ENCODE measurements around the gene ENDOD1. TPM values are rescaled to one million over a fixed set of nuclear protein-coding genes. Genes with fewer than 3 reads are reported as not detected.

The ENDOD1 gene
- polyA plus RNA-seq, 3 donors: 1.3 to 3.4 (median 3.2) TPM

DNA sequence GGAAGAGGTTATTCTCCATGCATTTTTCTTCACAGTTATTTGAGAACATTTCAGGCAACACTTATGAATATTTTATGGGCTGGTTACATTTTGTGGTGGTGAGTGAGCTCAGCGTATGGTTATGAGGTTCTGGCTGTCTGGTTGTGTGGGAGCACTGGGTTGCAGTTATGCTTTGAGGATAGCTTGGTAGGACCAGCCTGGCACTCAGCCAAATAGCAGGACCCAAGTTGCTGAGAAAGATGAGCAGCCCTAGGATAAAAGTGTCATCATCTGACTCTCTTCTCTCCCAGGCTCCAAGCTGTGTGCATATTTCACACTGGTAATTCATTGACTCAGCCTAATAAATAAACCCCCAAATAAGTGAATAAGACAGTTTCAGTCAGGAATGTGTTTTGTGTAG lies 31.0 kb upstream of the ENDOD1 start:
- Histone ChIP-seq H3K27ac (ENCODE audit: low read depth in 1 of 2, low read length in 2 of 2) (no peak overlapping the region), H3K27me3 (ENCODE audit: control insufficient read depth in 2 of 2, insufficient read depth in 2 of 2, low read length in 2 of 2) (no peaks in the 10 kb centered on the region), H3K79me2 (ENCODE audit: insufficient read depth, low read length) (no peaks in the 10 kb centered on the region), H3K4me2 (replicated peaks; ENCODE audit: extremely low read depth, low read length, poor library complexity, severe bottlenecking) (no peak overlapping the region), H4K20me1 (ENCODE audit: insufficient read depth, low read length) (no peaks in the 10 kb centered on the region), H2AFZ (ENCODE audit: insufficient read depth, low read depth, low read length, poor library complexity, severe bottlenecking) (no peak overlapping the region), H3K4me1 (ENCODE audit: control insufficient read depth in 1 of 2, insufficient read depth in 2 of 2, low read length in 2 of 2) (no peaks in the 10 kb centered on the region), H3K36me3 (replicated peaks in 1 of 2; ENCODE audit: control insufficient read depth in 1 of 2, insufficient read depth in 2 of 2, low read length in 2 of 2) (no peaks in the 10 kb centered on the region), H3K4me3 (replicated peaks in 1 of 3; ENCODE audit: low read depth in 2 of 3, low read length in 3 of 3) (no peak overlapping the region), H3K9ac (ENCODE audit: insufficient read depth, low read length, poor library complexity, severe bottlenecking) (no peak overlapping the region), H3K9me3 (replicated peaks in 1 of 2; ENCODE audit: control insufficient read depth in 1 of 2, insufficient read depth in 1 of 2, low read length in 2 of 2) (peaks cover 0 to 2% of the 10 kb centered on the region in 2 donors)
- H3K9me3 Mint-ChIP-seq: peaks cover 0 to 3% (median 0%) of the 10 kb centered on the region in 7 donors
- no peak for DNase-seq
- H3K4me1 Mint-ChIP-seq: no peaks in the 10 kb centered on the region
- intact Hi-C loops (cut with micrococcal nuclease): no loop called here
- H3K27ac Mint-ChIP-seq: no peak overlapping the region
- whole genome bisulfite sequencing (ENCODE audit: insufficient coverage): 100% methylated on average over 1 of the region's 1 CpG
- peaks cover 0 to 5% (median 2%) of the 10 kb centered on the region in 3 donors for H3K27me3 Mint-ChIP-seq (ENCODE audit: low read depth in 3 of 3)
- no peak overlapping the region for H3K4me3 Mint-ChIP-seq
- H3K36me3 Mint-ChIP-seq: no peaks in the 10 kb centered on the region
- TF ChIP-seq, protein P1, sequence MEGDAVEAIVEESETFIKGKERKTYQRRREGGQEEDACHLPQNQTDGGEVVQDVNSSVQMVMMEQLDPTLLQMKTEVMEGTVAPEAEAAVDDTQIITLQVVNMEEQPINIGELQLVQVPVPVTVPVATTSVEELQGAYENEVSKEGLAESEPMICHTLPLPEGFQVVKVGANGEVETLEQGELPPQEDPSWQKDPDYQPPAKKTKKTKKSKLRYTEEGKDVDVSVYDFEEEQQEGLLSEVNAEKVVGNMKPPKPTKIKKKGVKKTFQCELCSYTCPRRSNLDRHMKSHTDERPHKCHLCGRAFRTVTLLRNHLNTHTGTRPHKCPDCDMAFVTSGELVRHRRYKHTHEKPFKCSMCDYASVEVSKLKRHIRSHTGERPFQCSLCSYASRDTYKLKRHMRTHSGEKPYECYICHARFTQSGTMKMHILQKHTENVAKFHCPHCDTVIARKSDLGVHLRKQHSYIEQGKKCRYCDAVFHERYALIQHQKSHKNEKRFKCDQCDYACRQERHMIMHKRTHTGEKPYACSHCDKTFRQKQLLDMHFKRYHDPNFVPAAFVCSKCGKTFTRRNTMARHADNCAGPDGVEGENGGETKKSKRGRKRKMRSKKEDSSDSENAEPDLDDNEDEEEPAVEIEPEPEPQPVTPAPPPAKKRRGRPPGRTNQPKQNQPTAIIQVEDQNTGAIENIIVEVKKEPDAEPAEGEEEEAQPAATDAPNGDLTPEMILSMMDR (IDR thresholded peaks at IDR 0.05): no peak

DNA sequence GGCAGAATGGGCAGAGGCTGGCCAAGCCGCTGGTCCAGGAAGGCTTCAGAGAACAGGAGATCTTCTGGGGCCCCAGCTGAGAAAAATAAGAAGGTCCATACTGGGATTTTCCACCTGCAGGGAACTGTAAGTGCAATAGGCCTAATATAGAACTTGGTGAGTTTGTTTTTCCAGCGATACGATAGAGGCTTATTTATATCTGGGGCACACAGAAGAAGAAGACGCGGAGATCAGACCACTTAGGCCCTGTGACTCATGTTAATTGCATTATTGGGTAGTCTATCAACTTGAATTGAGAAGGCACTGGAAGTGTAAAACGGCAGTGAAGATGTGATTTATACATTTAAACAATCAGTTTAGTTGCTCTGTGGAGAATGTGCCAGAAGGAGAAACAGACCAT lies 30.6 kb upstream of the ENDOD1 start:
- Histone ChIP-seq H3K27ac (ENCODE audit: low read depth in 1 of 2, low read length in 2 of 2) (no peak overlapping the region), H3K9ac (ENCODE audit: insufficient read depth, low read length, poor library complexity, severe bottlenecking) (no peak overlapping the region), H4K20me1 (ENCODE audit: insufficient read depth, low read length) (no peaks in the 10 kb centered on the region), H3K9me3 (replicated peaks in 1 of 2; ENCODE audit: control insufficient read depth in 1 of 2, insufficient read depth in 1 of 2, low read length in 2 of 2) (peaks cover 0 to under 1% of the 10 kb centered on the region in 2 donors), H3K4me1 (ENCODE audit: control insufficient read depth in 1 of 2, insufficient read depth in 2 of 2, low read length in 2 of 2) (no peaks in the 10 kb centered on the region), H2AFZ (ENCODE audit: insufficient read depth, low read depth, low read length, poor library complexity, severe bottlenecking) (no peak overlapping the region), H3K4me2 (replicated peaks; ENCODE audit: extremely low read depth, low read length, poor library complexity, severe bottlenecking) (no peak overlapping the region), H3K36me3 (replicated peaks in 1 of 2; ENCODE audit: control insufficient read depth in 1 of 2, insufficient read depth in 2 of 2, low read length in 2 of 2) (no peaks in the 10 kb centered on the region), H3K4me3 (replicated peaks in 1 of 3; ENCODE audit: low read depth in 2 of 3, low read length in 3 of 3) (no peak overlapping the region), H3K27me3 (ENCODE audit: control insufficient read depth in 2 of 2, insufficient read depth in 2 of 2, low read length in 2 of 2) (no peaks in the 10 kb centered on the region), H3K79me2 (ENCODE audit: insufficient read depth, low read length) (no peaks in the 10 kb centered on the region)
- intact Hi-C loops (cut with micrococcal nuclease): no loop called here
- 85% methylated on average over 5 of the region's 6 CpGs for WGBS (ENCODE audit: insufficient coverage)
- Mint-ChIP-seq H3K27me3 (ENCODE audit: low read depth in 3 of 3) (peaks cover 0 to 5% (median 2%) of the 10 kb centered on the region in 3 donors), H3K9me3 (peaks cover 0 to 3% (median 0%) of the 10 kb centered on the region in 7 donors), H3K4me1 (no peaks in the 10 kb centered on the region), H3K36me3 (no peaks in the 10 kb centered on the region), H3K27ac (no peak overlapping the region), H3K4me3 (no peak overlapping the region)
- TF ChIP-seq, protein P1 (IDR thresholded peaks at IDR 0.05): no peak
- no peak for DNase-seq

Measured in CD14-positive monocyte (primary cell).